ENCODE measurements around the gene DSCAML1. TPM values are rescaled to one million over a fixed set of nuclear protein-coding genes. Genes with fewer than 3 reads are reported as not detected.

DSCAML1 gene
- total RNA-seq, 2 experiments from 2014 or later: 0.42 to 1.4 TPM

- peaks cover 81% of the 10 kb centered on the region for H3K4me1 Mint-ChIP-seq
- no peaks in the 10 kb centered on the region for H3K36me3 Mint-ChIP-seq
- DNase-seq (peak; percentile 55), ATAC-seq (peak; percentile 10)
- no peaks in the 10 kb centered on the region for H3K9me3 Mint-ChIP-seq (ENCODE audit: low read depth)
- H3K27ac Mint-ChIP-seq: peak overlapping the region; percentile 85
- peak overlapping the region; percentile 13 for H3K4me3 Mint-ChIP-seq
- no peaks in the 10 kb centered on the region for H3K27me3 Mint-ChIP-seq
- CTCF ChIA-PET: interaction anchor here (0.9 to 18.2 kb wide), 10 partner anchors 9 to 344 kb away, joined by 3 to 302 read pairs (median 6); no protein-coding TSS in a partner anchor
Observed at GRCh38 chr11:117827521-117828511, 30.8 kb upstream of the DSCAML1 start.

DNA sequence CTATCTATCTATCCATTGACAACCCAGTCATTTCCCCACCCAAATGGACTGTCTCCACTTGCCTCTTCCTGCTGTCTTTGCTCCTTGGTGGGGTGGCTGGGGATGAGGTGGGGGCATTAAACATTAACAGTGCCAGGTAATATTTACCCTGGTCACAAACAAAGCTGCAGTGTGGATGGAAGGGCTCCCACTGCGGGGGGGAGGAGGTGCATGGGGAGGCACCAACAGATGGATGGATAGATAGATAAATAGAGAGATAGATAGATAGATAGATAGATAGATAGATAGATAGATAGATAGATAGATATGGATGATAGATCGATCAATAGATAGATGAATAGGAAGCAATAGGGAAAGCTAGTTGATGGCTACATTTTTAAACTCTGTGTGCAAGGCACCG lies 29.8 kb upstream of the DSCAML1 start:
- H3K4me3 Mint-ChIP-seq: no peak overlapping the region
- CTCF ChIA-PET: interaction anchor here (0.9 to 18.2 kb wide), 6 partner anchors 8 to 228 kb away, joined by 3 to 302 read pairs (median 52); no protein-coding TSS in a partner anchor
- H3K27me3 Mint-ChIP-seq: no peaks in the 10 kb centered on the region
- ATAC-seq (no peak), DNase-seq (no peak)
- peak overlapping the region; percentile 26 for H3K27ac Mint-ChIP-seq
- no peaks in the 10 kb centered on the region for H3K36me3 Mint-ChIP-seq
- peaks cover 90% of the 10 kb centered on the region for H3K4me1 Mint-ChIP-seq
- H3K9me3 Mint-ChIP-seq (ENCODE audit: low read depth): no peaks in the 10 kb centered on the region

GRCh38 chr11:117826190-117826570 lies 29.2 kb upstream of the DSCAML1 start:
- no peak overlapping the region for H3K27ac Mint-ChIP-seq
- H3K36me3 Mint-ChIP-seq: no peaks in the 10 kb centered on the region
- DNase-seq: no peak
- no peak overlapping the region for H3K4me3 Mint-ChIP-seq
- ATAC-seq: no peak
- CTCF ChIA-PET: interaction anchor here (1.0 to 18.2 kb wide), 4 partner anchors 10 to 228 kb away, joined by 3 to 302 read pairs (median 113); no protein-coding TSS in a partner anchor
- no peaks in the 10 kb centered on the region for H3K9me3 Mint-ChIP-seq (ENCODE audit: low read depth)
- H3K4me1 Mint-ChIP-seq: peaks cover 91% of the 10 kb centered on the region
- no peaks in the 10 kb centered on the region for H3K27me3 Mint-ChIP-seq

- Mint-ChIP-seq H3K9me3 (ENCODE audit: low read depth) (no peaks in the 10 kb centered on the region), H3K4me3 (no peak overlapping the region), H3K27me3 (no peaks in the 10 kb centered on the region), H3K36me3 (no peaks in the 10 kb centered on the region), H3K4me1 (peaks cover 86% of the 10 kb centered on the region), H3K27ac (no peak overlapping the region)
- DNase-seq (no peak), ATAC-seq (no peak)
- CTCF ChIA-PET: interaction anchor here (1.0 to 18.2 kb wide), 5 partner anchors 10 to 229 kb away, joined by 3 to 302 read pairs (median 78); no protein-coding TSS in a partner anchor
Observed at GRCh38 chr11:117825538-117826189, 28.6 kb upstream of the DSCAML1 start.

DNA sequence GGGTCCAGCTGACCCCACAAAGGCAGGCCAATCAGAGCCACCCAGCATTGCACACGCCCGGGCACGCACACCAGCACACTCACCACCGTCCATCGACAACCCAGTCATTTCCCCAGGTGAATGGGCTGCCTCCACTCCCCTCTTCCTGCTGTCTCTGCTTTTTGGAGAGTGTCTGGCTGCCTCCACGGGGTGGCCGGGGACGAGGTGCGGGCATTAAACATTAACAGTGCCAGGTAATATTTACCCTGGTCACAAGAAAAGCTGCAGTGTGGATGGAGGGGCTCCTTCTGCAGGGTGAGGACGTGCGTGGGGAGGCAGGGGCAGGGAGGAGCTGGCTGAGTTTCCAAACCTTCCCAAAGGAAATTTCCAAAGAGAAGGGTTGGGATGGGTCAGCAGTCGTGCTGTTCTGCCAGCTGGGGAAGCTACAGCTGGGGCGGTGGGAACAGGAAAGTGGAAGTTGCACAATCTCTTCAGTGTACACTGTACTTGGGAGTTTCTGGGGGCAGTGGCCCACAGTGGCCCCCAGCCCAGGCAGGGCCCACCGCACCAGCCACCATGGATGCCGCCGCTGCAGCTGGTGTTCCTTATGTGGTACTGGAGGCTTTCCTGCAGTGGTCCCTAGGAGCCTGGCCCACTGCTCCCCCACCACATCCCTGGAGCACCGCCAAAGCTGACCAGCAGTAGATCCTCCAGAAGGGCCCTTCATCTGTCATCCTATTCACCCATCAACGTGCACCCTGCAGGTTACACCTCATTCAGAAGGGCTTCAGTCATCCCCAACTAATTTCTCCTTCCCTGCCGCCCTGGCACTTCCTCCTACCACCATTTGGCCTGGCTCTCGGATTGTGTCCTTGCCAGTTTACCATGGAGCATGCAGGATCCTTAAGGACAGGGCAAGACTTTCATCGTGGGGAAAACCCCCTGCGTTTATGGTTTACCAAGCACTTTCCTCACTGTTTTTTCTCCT lies 27.8 kb upstream of the DSCAML1 start, which contains the start of gene FXYD2:
Gene FXYD2 (minus strand): TSS at position 174 of the 967 bp plus-strand sequence. CDS start 66 bp downstream, at position 108.
- H3K4me3 Mint-ChIP-seq: peak within 1 kb of the TSS; percentile 20
- H3K36me3 Mint-ChIP-seq: no peaks in the 10 kb centered on the region
- no peaks in the 10 kb centered on the region for H3K27me3 Mint-ChIP-seq
- H3K27ac Mint-ChIP-seq: peak within 1 kb of the TSS; percentile 87
- CTCF ChIA-PET: interaction anchor here (1.0 to 18.2 kb wide), 11 partner anchors 8 to 399 kb away, joined by 3 to 343 read pairs (median 14); partner anchors contain the start of gene DSCAML1
- no peaks in the 10 kb centered on the region for H3K9me3 Mint-ChIP-seq (ENCODE audit: low read depth)
- H3K4me1 Mint-ChIP-seq: peaks cover 78% of the 10 kb centered on the region
- ATAC-seq: no peak
- no peak for DNase-seq

DNA sequence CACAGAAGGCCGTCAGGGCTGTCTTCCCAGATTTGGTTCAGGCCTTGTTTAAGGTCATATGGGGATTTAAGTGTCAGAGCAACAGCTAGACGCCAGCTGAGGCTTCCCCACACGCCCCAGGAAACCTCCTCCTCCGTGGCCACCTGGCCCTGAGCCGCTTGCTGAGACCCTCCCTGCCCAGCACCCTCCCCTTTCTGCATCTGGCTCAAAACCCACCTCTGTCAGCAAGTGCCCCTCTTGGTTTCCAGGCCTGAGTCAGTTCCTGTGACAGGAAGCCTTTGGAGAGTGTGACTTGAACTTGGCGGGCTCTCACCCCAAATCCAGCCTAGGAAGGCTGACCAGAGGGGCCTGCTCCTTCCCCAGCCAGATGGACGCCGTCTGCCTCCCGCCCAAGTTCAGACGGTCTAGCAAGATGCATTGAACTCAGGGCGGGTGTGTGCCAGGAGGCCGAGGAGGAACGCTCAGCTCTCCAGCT lies 27.0 kb upstream of the DSCAML1 start:
- Mint-ChIP-seq H3K27ac (peak overlapping the region; percentile 87), H3K4me1 (peaks cover 72% of the 10 kb centered on the region), H3K36me3 (no peaks in the 10 kb centered on the region), H3K9me3 (ENCODE audit: low read depth) (no peaks in the 10 kb centered on the region), H3K4me3 (peak overlapping the region; percentile 20), H3K27me3 (no peaks in the 10 kb centered on the region)
- CTCF ChIA-PET: interaction anchor here (0.9 to 18.2 kb wide), 19 partner anchors 8 to 398 kb away, joined by 3 to 343 read pairs (median 10); partner anchors contain the start of genes DSCAML1 and IL10RA
- ATAC-seq (no peak), DNase-seq (peak; percentile 62)

DNA sequence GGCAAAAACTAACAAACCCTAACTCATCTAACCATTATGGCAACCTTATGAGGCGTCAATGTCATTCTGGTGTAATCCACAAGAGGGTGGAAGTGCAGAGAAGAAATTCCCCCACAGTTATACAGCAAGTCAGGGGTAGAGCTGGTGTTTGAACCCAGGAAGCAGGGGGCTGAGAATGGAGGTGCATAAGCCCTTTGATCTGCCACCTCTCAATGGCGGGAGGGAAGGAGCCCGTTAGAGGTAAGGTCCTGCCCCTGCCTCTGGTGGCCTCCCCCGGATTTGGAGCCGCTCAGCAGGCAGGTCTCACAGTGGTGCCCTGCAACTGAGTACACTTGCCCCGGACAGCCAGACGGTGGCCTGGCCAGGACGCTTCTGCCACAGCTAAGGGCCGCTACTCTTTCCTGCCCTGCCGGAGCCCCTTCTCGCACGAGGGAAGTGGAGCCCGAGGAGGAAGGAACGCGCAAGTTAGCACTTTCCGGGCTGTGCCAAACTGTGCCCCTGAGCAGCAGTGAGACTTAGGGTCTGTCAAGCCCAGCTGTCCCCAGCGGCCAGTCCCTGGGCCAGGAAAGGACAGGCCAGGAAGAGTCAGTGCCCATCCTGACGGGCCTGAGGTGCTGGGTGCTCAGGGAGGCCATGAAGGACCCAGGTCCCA lies 26.4 kb upstream of the DSCAML1 start:
- Mint-ChIP-seq H3K4me1 (peaks cover 72% of the 10 kb centered on the region), H3K4me3 (no peak overlapping the region), H3K36me3 (no peaks in the 10 kb centered on the region), H3K9me3 (ENCODE audit: low read depth) (no peaks in the 10 kb centered on the region), H3K27ac (peak overlapping the region; percentile 87), H3K27me3 (no peaks in the 10 kb centered on the region)
- ATAC-seq (peak; percentile 62), DNase-seq (peak; percentile 69)
- CTCF ChIA-PET: interaction anchor here (0.8 to 18.2 kb wide), 29 partner anchors 7 to 519 kb away, joined by 3 to 343 read pairs (median 5); partner anchors contain the start of genes CD3D, DSCAML1 and IL10RA

DNA sequence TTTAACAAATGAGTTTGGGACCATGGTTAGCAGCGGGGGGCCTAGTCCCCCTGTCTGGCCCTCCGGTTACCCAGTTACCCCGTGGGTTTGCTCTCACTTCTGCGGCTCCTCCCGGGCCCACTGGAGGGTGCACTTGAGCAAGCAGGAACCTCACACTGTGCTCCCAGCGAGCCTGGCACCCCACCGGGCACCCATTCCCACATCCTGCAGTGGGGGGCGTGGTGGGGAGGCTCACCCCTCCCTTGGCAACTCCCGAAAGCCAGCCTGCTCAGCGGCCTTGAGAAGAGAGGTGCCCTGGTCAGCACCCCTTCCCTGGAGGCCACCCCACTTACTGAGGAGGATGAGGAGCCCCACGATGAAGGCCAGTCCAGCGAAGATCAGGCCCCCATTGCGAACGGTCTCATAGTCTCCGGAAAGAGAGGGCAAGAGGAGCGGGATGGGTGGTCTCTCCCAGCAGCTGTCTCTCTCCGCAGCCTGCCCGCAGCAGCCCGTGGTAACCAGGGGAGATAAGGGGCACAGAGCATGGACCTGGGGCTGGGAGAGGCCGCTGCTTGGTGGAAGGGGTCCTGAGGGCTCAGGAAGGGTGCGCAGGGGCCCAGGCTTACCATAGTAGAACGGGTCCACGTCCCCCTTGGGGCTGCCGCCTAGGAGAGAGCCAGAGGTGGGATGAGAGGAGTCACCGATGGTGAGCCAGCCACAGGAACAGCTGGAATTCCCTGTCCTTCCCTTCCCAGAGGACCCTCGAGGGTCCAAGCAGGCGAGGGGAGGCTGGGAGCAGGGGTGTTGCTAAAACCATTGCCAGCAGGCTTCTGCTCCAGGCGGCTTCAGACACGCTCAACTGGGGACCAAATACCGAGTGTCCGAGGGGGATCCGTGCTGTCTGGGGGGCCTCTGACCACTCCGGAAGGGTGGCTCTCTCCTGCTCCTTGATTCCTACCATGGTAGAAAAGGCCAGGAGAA lies 25.3 kb upstream of the DSCAML1 start:
- ATAC-seq: peak; percentile 38

GRCh38 chr11:117821431-117821830 lies 24.4 kb upstream of the DSCAML1 start:
- no peaks in the 10 kb centered on the region for H3K36me3 Mint-ChIP-seq
- CTCF ChIA-PET: interaction anchor here (0.9 to 18.2 kb wide), 8 partner anchors 12 to 395 kb away, joined by 3 to 343 read pairs (median 12); partner anchors contain the start of gene DSCAML1
- H3K27ac Mint-ChIP-seq: no peak overlapping the region
- H3K9me3 Mint-ChIP-seq (ENCODE audit: low read depth): no peaks in the 10 kb centered on the region
- H3K27me3 Mint-ChIP-seq: no peaks in the 10 kb centered on the region
- DNase-seq (no peak), ATAC-seq (no peak)
- no peak overlapping the region for H3K4me3 Mint-ChIP-seq
- peaks cover 74% of the 10 kb centered on the region for H3K4me1 Mint-ChIP-seq

More for the DNA sequence above, 25.3 kb upstream of the DSCAML1 start:
- Mint-ChIP-seq H3K36me3 (no peaks in the 10 kb centered on the region), H3K9me3 (ENCODE audit: low read depth) (no peaks in the 10 kb centered on the region), H3K27ac (peak overlapping the region; percentile 87), H3K27me3 (no peaks in the 10 kb centered on the region), H3K4me3 (no peak overlapping the region), H3K4me1 (peaks cover 72% of the 10 kb centered on the region)
- CTCF ChIA-PET: interaction anchor here (0.9 to 18.2 kb wide), 27 partner anchors 6 to 520 kb away, joined by 3 to 343 read pairs (median 5); partner anchors contain the start of genes CD3D, DSCAML1 and IL10RA
- peak; percentile 76 for DNase-seq

- CTCF ChIA-PET: interaction anchor here (2.1 to 18.2 kb wide), 4 partner anchors 8 to 234 kb away, joined by 5 to 343 read pairs (median 225); partner anchors contain the start of gene DSCAML1
- no peak for DNase-seq
- no peak for ATAC-seq
- Mint-ChIP-seq H3K4me3 (no peak overlapping the region), H3K4me1 (peaks cover 76% of the 10 kb centered on the region), H3K27ac (no peak overlapping the region), H3K27me3 (no peaks in the 10 kb centered on the region), H3K9me3 (ENCODE audit: low read depth) (no peaks in the 10 kb centered on the region), H3K36me3 (no peaks in the 10 kb centered on the region)
Observed at GRCh38 chr11:117820516-117820915, 23.5 kb upstream of the DSCAML1 start.
